GM12878 (cell line): Measurements from ENCODE around the gene OFD1. TPM values are rescaled to one million over a fixed set of nuclear protein-coding genes. Genes with fewer than 3 reads are reported as not detected.
A peak's percentile ranks its signal among the peaks of the same experiment; 100 is the strongest.

Experiments
- ATAC-seq: fragments of 200-7000 bp; cut with Tn5 transposase; 3 replicates; pipeline ENCODE4 v1.9.1; 2020; ENCODE audit warnings: mild to moderate bottlenecking, moderate library complexity
- BruUV-seq: library from RNA; stranded (reverse); fragments of 400-500 nt; replicated peaks from 2 replicates; lab custom pipeline; 2021; lab: Mats Ljungman, UMichigan
- CTCF ChIA-PET: fragments of 300-600 bp; sonication (Branson Sonifier 250); formaldehyde crosslinking; extraction: SDS; loops from one replicate; lab custom pipeline; 2021; ENCODE audit warnings: inconsistent platforms; lab: Yijun Ruan, JAX
- POLR2A ChIA-PET: fragments of 350-600 bp; formaldehyde crosslinking; extraction: SDS; loops from one replicate; lab custom pipeline; 2021; ENCODE audit warnings: inconsistent platforms; lab: Charles Lee
- RAD21 ChIA-PET: fragments of 300-600 bp; sonication (Branson Sonifier 250); formaldehyde crosslinking; loops from one replicate; lab custom pipeline; 2023; ENCODE audit warnings: antibody characterized with exemption; ENCODE audit not compliant: unreplicated experiment; lab: Charles Lee
- SMC1A ChIA-PET: fragments of 300-600 bp; sonication (Branson Sonifier 250); formaldehyde crosslinking; loops from one replicate; lab custom pipeline; 2023; ENCODE audit not compliant: unreplicated experiment, uncharacterized antibody; lab: Charles Lee
- DNase-seq: peaks from one replicate; pipeline ENCODE4 v3.0.0-alpha.2; 2011; ENCODE audit warnings: low read depth, low spot score
- FAIRE-seq: peaks from 3 replicates; lab custom pipeline; 2011; peaks lifted over from hg19 to GRCh38; lab: Jason Lieb, UNC
- H2AFZ ChIP-seq: 2 replicates; pipeline ENCODE4 v1.6.0; 2011; ENCODE audit warnings: low read depth, low read length, control low read depth; ENCODE audit not compliant: control insufficient read depth
- H3K27ac ChIP-seq: 2 replicates; pipeline ENCODE4 v1.5.1; 2011; ENCODE audit warnings: control low read depth; ENCODE audit not compliant: control insufficient read depth, insufficient read depth
- H3K27me3 ChIP-seq, 2 experiments: replicated peaks in 1 of 2; 2 replicates each; pipeline versions ENCODE4 v1.6.0 to v1.6.1; 2011; ENCODE audit warnings: low read length in 1 of 2; ENCODE audit not compliant: control insufficient read depth in 2 of 2, insufficient read depth in 2 of 2
- H3K36me3 ChIP-seq, 2 experiments: 2 replicates each; pipeline ENCODE4 v1.5.1; 2011; ENCODE audit warnings: low read length in 1 of 2; ENCODE audit not compliant: control insufficient read depth in 2 of 2, insufficient read depth in 2 of 2
- H3K4me1 ChIP-seq: 2 replicates; pipeline ENCODE4 v1.6.1; 2011; ENCODE audit warnings: mild to moderate bottlenecking, low read length, moderate library complexity, mixed read lengths; ENCODE audit not compliant: control insufficient read depth, insufficient read depth
- H3K4me2 ChIP-seq: 2 replicates; pipeline ENCODE4 v1.6.0; 2011; ENCODE audit warnings: control low read depth; ENCODE audit not compliant: control insufficient read depth, insufficient read depth
- H3K4me3 ChIP-seq: fragments of 200-600 bp; sonication (generic); 2 replicates; pipeline ENCODE4 v1.5.1; 2016
- H3K79me2 ChIP-seq: 2 replicates; pipeline ENCODE4 v1.6.0; 2011; ENCODE audit warnings: low read length; ENCODE audit not compliant: control insufficient read depth, insufficient read depth
- H3K9ac ChIP-seq: 2 replicates; pipeline ENCODE4 v1.8.0; 2011; ENCODE audit warnings: low read length, control low read depth, mixed read lengths; ENCODE audit not compliant: control insufficient read depth, insufficient read depth
- H3K9me3 ChIP-seq: replicated peaks from 3 replicates; pipeline ENCODE4 v1.5.1; 2011; ENCODE audit warnings: mild to moderate bottlenecking, low read length; ENCODE audit not compliant: control insufficient read depth, insufficient read depth
- H4K20me1 ChIP-seq: 2 replicates; pipeline ENCODE4 v1.6.0; 2011; ENCODE audit not compliant: control insufficient read depth, insufficient read depth
- CHD1 ChIP-seq: IDR thresholded peaks from 2 replicates; pipeline ENCODE4 v1.6.1; 2012; ENCODE audit warnings: low read depth, low read length, improper control_type of control experiment
- ETV6 ChIP-seq, 2 experiments: fragments of 450-650 bp in 1 of 2; IDR thresholded peaks in 1 of 2; conservative IDR thresholded peaks in 1 of 2; 2 replicates each; pipeline ENCODE4 v1.6.1; 2014; ENCODE audit warnings: antibody characterized with exemption in 1 of 2, borderline replicate concordance in 1 of 2, low read depth in 1 of 2, mild to moderate bottlenecking in 1 of 2, moderate library complexity in 1 of 2
- MTA2 ChIP-seq: fragments of 450-650 bp; IDR thresholded peaks from 2 replicates; pipeline ENCODE4 v1.6.1; 2016; ENCODE audit warnings: low read depth, mild to moderate bottlenecking, moderate library complexity
- SPI1 ChIP-seq: IDR thresholded peaks from 2 replicates; pipeline ENCODE4 v1.6.1; 2011; ENCODE audit warnings: low read depth, mild to moderate bottlenecking, low read length, moderate library complexity, borderline replicate concordance; ENCODE audit not compliant: insufficient read depth
- ZBED1 ChIP-seq: IDR thresholded peaks from 2 replicates; pipeline ENCODE4 v1.6.1; 2016; ENCODE audit warnings: borderline replicate concordance
- WGBS: methylation state at CpG from one replicate; pipeline ENCODE4 v1.1.6; 2016; ENCODE audit warnings: low lambda C conversion rate; ENCODE audit not compliant: insufficient replicate concordance, insufficient coverage; ENCODE audit errors: missing lambda C conversion rate; 5-methylcytosine and 5-hydroxymethylcytosine counted together
- in situ Hi-C: fragments of 300-500 bp; cut with MboI; formaldehyde crosslinking; loops from 9 replicates; pipeline ENCODE4 v1.14.3; 2018; ENCODE audit warnings: mixed read lengths
- intact Hi-C: fragments of 100-400 bp; cut with micrococcal nuclease; formaldehyde crosslinking; loops from one replicate; pipeline ENCODE4 v1.14.2; 2022; ENCODE audit not compliant: unreplicated experiment
- polyA plus RNA-seq, 11 experiments: library from polyadenylated mRNA; depleted of rRNA in 4 of 11; unstranded in 6 of 11; stranded (reverse) in 5 of 11; fragments of >200 nt; fragmentation: Nextera tagmentation in 4 of 11; fragmentation: Illumina TruSeq in 1 of 11; extraction: Ambion mirVana in 4 of 11; extraction: Trizol in 1 of 11; gene quantifications; 1 replicate in 1 of 11; 2 replicates in 10 of 11; pipeline versions ENCODE4 v1.2.1 to v1.2.3, GENCODE V29; 2011 to 2016; ENCODE audit warnings: inconsistent platforms in 2 of 11, missing spikeins in 2 of 11, low read depth in 1 of 11
- total RNA-seq, 4 experiments: library from RNA; depleted of rRNA in 3 of 4; stranded (reverse); fragments of >200 nt in 3 of 4; fragmentation: Illumina TruSeq in 1 of 4; extraction: Trizol in 1 of 4; gene quantifications; 2 replicates each; pipeline versions ENCODE4 v1.2.1 to v1.2.3, GENCODE V29; 2013 to 2021
- TF ChIP-seq, protein P1 (sequence below): IDR thresholded peaks from 2 replicates; pipeline ENCODE4 v1.6.1; 2011; ENCODE audit warnings: low read depth, mild to moderate bottlenecking, low read length, moderate library complexity, borderline replicate concordance; ENCODE audit errors: extremely low read depth

Gene OFD1
- total and polyA plus RNA-seq, 10 of the 15 experiments (the other 5 are each of a cell fraction or from before 2014, with no cell fraction given) = 22.4 to 77.2 (median 34.1) TPM

DNA sequence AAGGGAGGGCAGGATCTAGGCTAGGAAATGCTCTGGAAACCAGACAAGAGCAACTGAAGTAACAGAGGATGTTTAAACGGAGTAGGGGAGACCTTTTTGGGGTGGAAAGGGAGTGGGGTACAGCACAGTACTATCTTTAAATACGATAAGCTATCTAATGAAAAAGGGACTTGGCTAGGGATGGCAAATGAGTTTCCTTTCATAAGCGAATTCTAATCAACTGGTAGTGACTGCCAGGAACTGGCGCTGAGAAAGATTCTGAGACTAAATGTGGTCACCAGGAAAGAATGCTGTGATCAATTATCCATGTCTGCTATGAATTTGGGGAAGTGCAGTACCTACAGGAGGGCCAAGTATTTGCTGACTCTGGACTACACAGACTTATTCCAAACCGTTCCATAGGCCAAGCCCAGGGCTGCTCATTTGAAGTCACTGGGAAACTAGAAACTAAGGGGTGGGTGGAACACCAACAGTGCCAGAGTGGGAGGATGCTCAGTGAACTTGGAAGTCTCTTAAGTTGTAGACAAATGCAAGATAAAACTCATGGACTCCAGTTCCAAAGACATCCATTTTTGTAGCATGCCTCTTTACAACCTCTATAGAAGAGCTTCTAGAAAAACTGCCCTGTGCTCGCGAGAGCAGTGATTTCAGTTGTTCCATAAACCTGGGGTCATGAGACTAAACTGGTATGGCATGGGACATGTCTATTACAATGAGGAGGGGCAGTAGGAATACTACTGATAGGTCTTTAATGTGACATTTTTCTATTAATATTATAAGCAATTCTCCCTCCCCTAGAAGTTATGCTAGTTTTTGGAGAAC, 2.1 kb upstream of the OFD1 start (continued):
- TF ChIP-seq ETV6 (conservative IDR thresholded peaks at IDR 0.05 in 1 of 2, IDR thresholded peaks at IDR 0.05 in 1 of 2; ENCODE audit: borderline replicate concordance in 1 of 2, low read depth in 1 of 2) (no peak), MTA2 (no peak), ZBED1 (no peak), SPI1 (peak; percentile 56)
- TF ChIP-seq, protein P1, sequence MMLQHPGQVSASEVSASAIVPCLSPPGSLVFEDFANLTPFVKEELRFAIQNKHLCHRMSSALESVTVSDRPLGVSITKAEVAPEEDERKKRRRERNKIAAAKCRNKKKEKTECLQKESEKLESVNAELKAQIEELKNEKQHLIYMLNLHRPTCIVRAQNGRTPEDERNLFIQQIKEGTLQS = no peak
- TF ChIP-seq, all 136 proteins: peak for 2

DNA sequence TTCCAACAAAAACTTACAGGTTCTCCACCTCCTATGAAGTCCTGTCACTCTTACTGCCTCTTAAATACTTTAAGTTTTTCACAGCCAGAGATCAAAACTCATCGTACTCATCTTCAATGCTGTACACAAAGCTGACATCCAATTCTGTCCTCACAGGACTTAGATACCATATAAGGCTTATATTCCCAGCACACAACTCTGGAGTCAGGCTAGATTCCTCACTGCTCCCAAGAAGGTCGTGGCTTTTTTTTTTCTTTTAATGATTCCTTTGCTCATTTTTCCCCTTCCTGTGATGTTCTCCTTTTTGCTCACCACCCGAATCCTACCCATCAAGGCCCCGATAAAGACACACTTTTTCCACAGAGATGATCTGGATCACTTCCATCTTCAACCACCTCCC, 1.0 kb upstream of the OFD1 start:
- RAD21 ChIA-PET = interaction anchor here (0.9 to 7.9 kb wide), 13 partner anchors 9 to 643 kb away, joined by 3 to 201 read pairs (median 8); partner anchors contain the start of gene RAB9A
- H3K4me3 ChIP-seq = peak overlapping the region; percentile 78

More for the DNA sequence above, 1.0 kb upstream of the OFD1 start:
- Histone ChIP-seq H3K4me2 (peak overlapping the region; percentile 86), H3K36me3 (no peaks in the 10 kb centered on the region; a peak in 1 of 4 replicates), H2AFZ (no peak overlapping the region), H3K27me3 (no peaks in the 10 kb centered on the region), H3K9ac (peak overlapping the region; percentile 60), H4K20me1 (no peaks in the 10 kb centered on the region), H3K27ac (peak overlapping the region; percentile 87), H3K9me3 (no peaks in the 10 kb centered on the region), H3K4me1 (no peaks in the 10 kb centered on the region), H3K79me2 (peaks cover 58% of the 10 kb centered on the region)
- TF ChIP-seq CHD1 = no peak
- ChIA-PET SMC1A (interaction anchor here (0.6 to 6.8 kb wide), 12 partner anchors 8 to 298 kb away, joined by 3 to 173 read pairs (median 8); partner anchors contain the start of gene RAB9A), POLR2A (interaction anchor here (2.7 to 8.3 kb wide), 2 partner anchors 39 to 46 kb away, joined by 16 to 130 read pairs; partner anchors contain the start of gene RAB9A), CTCF (interaction anchor here (1.4 to 8.2 kb wide), 5 partner anchors 12 to 74 kb away, joined by 5 to 113 read pairs (median 5); no protein-coding TSS in a partner anchor)
- DNase-seq = no peak
- TSS peak; percentile 73 for BruUV-seq
- in situ Hi-C loops = no loop called here
- WGBS = 14% methylated on average over 4 of the region's 4 CpGs
- FAIRE-seq = peak; percentile 38
- no peak for ATAC-seq
- intact Hi-C loops = loop anchor here (5.0 kb wide), 2 partner anchors 76 to 1139 kb away; partner anchors contain the start of genes FANCB and MOSPD2
